CD4-positive, alpha-beta T cell treated with Interferon alpha-2 for 1 hour (primary cell): Measurements from ENCODE around the gene NDRG3.

ENCODE experiments used
- DNase-seq, 2 donors: peaks; one replicate each; pipeline ENCODE4 v3.0.0-alpha.2; 2020 to 2022

Gene NDRG3

DNA sequence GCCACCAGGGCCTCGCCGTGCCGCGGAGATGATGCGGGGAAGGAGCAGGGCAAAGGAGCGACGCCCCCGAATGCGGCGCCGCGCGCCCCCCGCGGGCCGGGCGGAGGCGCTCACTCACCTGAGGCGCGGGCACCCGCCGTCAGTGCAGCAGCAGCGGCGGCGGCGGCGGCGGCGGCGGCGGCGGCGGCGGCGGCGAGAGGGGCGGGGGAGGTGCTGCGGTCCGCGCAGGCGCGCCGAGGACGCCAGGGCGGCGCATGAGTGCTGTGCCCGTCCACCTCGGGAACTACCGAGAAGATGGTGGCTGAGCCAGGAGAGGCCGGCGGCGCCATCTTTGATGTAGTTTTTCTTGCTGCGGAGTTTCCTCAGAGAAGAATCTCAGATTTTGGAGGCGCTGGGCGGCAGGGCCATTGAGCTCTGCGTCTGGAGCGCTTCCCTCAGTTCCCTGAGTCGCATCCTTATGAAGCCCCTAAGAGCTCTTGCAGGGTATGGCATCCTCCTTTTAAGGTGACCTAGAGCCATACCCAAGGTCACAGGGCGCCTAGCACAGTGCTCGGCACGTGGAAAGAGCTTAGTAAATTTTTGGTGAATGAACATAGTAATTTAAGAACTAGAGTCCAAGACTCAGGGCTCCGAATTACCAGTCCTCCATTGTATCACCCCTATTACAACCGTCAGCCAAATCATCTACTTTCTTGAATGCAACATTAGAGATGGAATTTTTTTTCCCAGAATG lies at the start of gene NDRG3:
Gene NDRG3, minus strand, starts transcription at position 164 of the 733 bp plus-strand sequence. CDS start 24,355 bp downstream, outside the sequence.
- DNase-seq, result peak; percentile 94 to 95

DNA sequence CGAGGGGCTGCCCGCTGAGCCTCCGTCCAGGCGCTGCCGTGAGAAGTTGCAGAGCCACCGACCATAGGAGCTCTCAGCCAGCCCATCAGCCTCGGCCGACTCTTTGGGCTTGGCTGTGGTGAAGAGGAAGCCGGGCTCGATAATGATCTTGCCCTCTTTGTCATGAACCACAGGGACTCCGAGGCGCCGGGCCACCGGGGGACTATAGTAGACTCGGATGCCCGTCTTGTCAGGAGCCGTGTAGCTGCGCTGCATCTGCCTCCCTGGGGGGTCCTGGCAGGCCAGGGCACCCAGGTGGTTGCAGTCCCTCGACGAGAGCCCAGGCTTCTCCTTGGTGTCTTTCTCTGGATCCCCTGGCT lies 48.2 kb upstream of the NDRG3 start:
- DNase-seq, result no peak

- DNase-seq, result no peak
Measured at GRCh38 chr20:36793294-36794115, 47.6 kb upstream of the NDRG3 start.

DNA sequence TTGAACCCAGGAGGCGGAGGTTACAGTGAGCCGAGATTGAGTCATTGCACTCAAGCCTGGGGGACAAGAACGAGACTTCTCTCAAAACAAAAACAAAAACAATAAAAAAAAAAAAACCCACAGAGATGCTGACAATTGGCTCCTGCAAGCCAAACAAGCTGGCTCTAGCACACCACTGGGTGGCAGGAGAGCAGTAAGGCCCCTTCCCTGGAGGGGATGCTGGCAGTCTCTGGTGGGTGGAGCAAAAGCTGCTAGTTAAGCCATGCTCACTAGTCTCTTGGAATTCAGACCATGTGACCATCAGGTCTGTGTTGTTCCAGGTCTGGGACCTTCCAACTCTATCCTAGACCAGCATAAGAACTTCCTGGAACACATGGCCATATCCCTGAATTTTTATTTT lies 46.5 kb upstream of the NDRG3 start:
- peak; percentile 6 to 20 for DNase-seq

- DNase-seq, result no peak
Measured at GRCh38 chr20:36791862-36792261, 46.0 kb upstream of the NDRG3 start.

DNA sequence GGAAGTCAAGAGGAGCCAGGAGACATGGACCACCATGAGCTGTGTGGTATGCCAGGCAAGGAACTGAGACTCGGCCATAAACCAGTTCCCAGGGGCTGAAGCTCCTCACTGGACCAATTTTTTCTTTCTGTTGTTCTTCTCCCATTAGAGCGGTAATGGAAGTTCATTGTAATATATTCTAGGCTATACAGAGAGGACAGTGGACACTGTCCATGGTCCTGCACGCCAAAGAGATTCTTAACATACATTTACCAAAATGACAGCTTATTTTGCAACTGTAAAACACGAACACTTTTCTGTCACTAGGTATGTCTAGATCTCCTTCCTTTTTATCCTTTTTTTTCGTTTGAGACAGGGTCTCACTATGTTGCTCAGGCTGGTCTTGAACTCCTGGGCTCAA lies 40.8 kb upstream of the NDRG3 start:
- DNase-seq, result no peak

- DNase-seq, result no peak
Measured at GRCh38 chr20:36786246-36786645, 40.4 kb upstream of the NDRG3 start.

DNA sequence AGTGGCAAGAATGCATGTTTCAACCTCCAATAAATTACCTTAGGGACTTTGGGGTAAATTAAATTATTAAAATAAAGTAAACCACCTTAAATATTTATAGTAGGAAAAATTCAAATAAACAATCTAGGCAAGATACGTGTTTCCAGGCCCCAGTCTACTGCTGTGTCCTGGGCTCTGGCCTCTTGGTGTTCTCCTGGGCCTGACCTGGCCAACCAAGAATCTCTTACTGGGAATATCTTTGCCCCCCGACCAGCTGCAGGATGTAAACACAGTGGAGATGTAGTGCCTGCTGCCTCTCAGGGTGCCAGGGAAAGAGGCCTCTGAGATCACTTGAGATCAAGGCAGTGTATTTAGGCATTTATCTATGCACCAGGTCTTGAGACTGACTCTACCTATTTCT lies 39.4 kb upstream of the NDRG3 start:
- no peak for DNase-seq

DNA sequence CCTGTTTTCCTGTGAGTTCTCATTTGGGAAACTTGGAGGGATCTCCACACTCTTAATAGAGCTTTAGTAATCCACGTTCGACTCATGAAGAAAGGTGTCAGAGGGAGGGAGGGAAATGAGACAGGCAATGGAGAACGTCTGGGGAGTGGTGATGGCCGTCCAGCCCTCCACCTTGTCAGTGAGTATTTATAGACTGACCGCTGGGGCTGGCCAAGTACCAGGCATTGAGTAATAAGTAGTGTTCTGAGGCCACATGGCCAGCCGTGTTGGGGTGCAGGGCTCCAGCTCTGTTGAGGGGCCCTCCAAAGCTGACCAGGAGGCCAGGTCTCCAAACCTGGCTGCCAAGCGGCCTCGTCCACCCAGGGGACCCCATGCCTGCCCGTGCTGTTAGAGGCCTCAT lies 39.0 kb upstream of the NDRG3 start:
- DNase-seq, result no peak

DNA sequence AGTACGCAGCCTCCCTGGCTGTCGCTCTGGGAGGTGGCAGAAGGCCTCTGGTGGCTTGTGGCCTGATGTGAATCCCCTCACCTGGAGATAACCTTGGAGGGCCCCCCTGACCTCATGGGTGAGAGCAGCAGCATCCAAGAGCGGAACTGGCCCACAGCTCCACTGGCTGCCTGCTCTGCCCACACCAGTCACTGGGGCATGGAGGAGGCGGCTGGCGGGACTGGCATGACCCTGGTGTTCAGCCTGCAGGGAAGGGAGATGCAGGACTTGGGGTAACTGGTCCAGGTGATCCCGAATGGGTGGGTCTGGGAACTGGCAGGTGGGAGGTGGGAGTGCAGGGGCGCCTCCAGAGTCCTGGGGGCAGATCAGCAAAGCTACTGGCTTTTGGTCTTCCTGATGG lies 38.2 kb upstream of the NDRG3 start:
- DNase-seq, result no peak

DNA sequence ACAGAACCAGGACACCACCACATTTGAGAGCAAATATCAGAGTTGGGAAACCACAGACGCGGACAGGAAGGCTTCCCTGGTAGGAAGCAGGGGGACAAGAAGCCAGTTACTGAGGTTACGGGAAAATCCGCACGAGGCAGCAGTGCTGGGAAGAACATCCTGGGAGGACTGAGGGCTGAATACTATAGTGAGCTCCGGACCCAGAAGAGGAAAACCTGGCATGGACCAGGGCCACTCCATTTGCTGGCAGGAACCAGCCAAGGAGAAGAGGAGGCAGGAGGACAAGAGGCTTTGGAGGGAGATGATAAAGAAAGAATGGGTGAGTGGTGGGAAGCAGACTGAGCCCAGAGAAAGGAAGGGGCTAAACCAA lies 33.8 kb upstream of the NDRG3 start:
- DNase-seq, result no peak

DNA sequence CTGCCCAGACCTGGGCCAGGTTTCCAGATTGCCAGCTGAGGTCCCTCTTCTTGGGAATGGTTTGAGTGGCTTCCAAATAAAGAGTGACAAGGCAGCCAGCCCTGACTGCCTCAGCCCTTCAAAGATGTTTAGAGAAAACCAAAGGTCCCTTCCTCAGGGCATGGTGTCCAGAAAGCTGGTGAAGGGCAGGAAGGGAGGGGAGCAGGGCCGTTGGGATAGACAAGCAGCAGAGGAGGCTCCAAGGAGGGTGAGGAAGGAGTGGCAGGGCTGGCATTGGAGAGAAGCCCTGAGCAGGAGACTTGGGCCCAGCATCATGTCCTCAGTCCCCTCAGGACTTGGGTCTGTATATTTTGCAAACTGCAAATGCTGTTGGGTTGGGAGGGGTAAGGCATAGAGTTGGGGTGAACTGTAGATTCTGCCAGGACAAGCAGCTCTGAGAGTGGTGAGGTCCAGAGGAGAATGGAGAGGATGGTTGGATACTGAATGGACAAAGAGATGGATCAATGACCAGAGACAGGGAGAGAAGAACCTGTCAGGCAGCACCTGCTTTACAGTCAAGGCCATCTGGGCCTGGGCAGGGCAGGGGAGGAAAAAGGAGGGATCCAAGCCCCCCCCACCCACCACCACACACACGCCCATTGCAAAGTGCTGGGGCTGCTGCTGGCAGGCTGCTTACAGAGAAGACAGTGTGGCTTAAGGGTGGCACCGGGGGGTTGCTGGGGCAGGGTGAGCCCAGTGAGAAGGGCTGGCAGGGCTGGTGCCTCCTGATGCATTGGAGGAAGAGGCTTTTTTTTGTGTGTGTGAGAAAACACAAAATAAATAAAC lies 33.2 kb upstream of the NDRG3 start:
- DNase-seq, result no peak

DNA sequence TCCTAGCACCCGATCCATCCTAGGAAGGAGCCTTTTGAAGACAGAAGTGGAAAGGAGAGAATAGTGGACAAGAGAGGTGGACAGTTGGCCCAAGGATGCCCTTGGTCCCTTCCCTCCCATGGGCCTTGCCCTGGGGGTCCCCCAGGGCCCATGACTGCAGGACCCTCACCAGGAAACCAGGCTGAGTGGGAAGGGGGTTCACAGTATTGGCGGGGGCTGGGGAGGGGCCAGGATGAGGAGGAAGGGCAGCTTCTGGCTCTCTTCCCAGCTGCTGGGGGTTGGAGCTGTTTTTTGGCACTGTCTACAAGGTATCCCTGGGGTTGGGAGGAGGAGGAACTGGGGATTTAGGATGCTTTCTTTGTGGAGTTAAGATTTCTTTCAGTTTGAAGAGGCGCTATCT lies 31.7 kb upstream of the NDRG3 start:
- no peak for DNase-seq

GRCh38 chr20:36777167-36777566 lies 31.3 kb upstream of the NDRG3 start:
- DNase-seq, result no peak

GRCh38 chr20:36775826-36776225 lies 29.9 kb upstream of the NDRG3 start:
- DNase-seq, result no peak

DNA sequence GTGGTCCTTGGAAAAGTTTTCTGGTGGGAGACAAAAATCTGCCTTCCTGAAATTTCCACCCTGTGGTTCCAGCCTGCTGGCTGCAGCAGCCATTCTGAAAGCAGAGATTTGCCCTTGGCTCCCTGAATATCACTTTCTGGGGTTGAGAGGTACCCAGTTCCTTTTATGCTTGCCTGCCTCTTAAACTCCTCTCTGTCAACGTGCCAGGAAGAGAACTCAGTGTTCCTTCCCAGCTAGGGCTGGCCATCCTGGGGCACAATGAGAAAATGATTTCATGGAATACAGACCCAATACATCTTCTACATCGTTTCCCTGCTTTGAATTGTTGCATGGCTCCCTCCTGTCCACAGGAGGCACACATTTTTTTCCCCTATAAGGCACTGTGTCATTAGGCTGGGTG lies 29.3 kb upstream of the NDRG3 start:
- no peak for DNase-seq

GRCh38 chr20:36773597-36774390 lies 27.9 kb upstream of the NDRG3 start, which contains the start of gene DSN1:
Gene DSN1, minus strand, starts transcription at chr20:36773763. Its CDS starts 2,305 bp downstream, at chr20:36771458.
- peak; percentile 97 to 98 for DNase-seq

GRCh38 chr20:36773107-36773596 lies 27.3 kb upstream of the NDRG3 start:
- DNase-seq, result no peak

GRCh38 chr20:36770680-36771079 lies 24.8 kb upstream of the NDRG3 start:
- DNase-seq, result no peak

GRCh38 chr20:36768768-36769430 lies 23.0 kb upstream of the NDRG3 start:
- no peak for DNase-seq

DNA sequence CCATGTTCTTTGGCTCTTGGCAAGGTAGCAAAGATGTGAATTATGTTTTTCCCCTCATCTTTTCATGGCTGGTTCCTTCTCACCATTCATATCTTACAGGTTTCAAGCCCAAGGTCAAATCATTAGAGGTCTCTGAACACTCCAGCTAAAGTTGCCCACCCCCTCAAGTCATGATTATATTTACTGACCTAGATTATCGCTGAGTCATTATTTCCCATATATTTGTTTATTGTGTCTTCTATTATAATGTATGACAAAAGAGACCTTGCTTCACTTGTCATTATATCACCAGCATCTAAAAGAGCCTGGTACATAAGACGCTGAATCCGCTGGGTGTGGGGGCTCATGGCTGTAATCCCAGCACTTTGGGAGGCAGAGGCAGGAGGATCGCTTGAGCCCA lies 15.2 kb upstream of the NDRG3 start:
- DNase-seq, result no peak

DNA sequence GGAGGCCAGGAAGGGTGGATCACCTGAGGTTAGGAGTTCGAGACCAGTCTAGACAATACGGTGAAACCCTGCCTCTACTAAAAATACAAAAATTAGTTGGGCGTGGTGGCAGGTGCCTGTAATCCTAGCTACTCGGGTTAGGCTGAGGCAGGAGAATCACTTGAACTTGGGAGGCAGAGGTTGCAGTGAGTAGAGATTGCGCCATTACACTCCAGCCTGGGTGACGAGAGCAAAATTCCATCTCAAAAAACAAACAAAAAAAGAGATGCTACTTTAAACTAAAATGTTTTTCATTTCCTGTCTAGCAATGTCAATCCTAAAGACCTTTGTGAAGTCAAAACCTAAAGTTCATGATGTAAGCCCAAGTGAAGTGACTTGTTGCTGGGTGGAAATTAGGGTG lies 14.8 kb upstream of the NDRG3 start:
- no peak for DNase-seq
